ENCODE measurements around the gene TMOD1.

The TMOD1 gene

GRCh38 chr9:97518166-97518908, 16.9 kb downstream of the TMOD1 start:
- no peak for FAIRE-seq

GRCh38 chr9:97518909-97519307, 17.4 kb downstream of the TMOD1 start:
- FAIRE-seq: no peak

- FAIRE-seq: no peak
Observed at GRCh38 chr9:97519441-97519970, 18.0 kb downstream of the TMOD1 start.

GRCh38 chr9:97521576-97522333, 20.3 kb downstream of the TMOD1 start:
- FAIRE-seq: no peak

- FAIRE-seq: no peak
Observed at GRCh38 chr9:97524424-97524823, 23.0 kb downstream of the TMOD1 start.

GRCh38 chr9:97525451-97525850, 24.0 kb downstream of the TMOD1 start:
- no peak for FAIRE-seq

GRCh38 chr9:97526895-97527575, 25.6 kb downstream of the TMOD1 start:
- FAIRE-seq: no peak

GRCh38 chr9:97527626-97528528, 26.4 kb downstream of the TMOD1 start:
- no peak for FAIRE-seq

- FAIRE-seq: no peak
Observed at GRCh38 chr9:97528529-97529230, 27.2 kb downstream of the TMOD1 start.

- FAIRE-seq: no peak
Observed at GRCh38 chr9:97529363-97530076, 28.1 kb downstream of the TMOD1 start.

- no peak for FAIRE-seq
Observed at GRCh38 chr9:97531888-97532376, 30.5 kb downstream of the TMOD1 start.

- no peak for FAIRE-seq
Observed at GRCh38 chr9:97534185-97534584, 32.7 kb downstream of the TMOD1 start.

GRCh38 chr9:97534961-97535594, 33.6 kb downstream of the TMOD1 start:
- FAIRE-seq: no peak

- no peak for FAIRE-seq
Observed at GRCh38 chr9:97535771-97536170, 34.3 kb downstream of the TMOD1 start.

- no peak for FAIRE-seq
Observed at GRCh38 chr9:97536480-97536879, 35.0 kb downstream of the TMOD1 start.

- no peak for FAIRE-seq
Observed at GRCh38 chr9:97543561-97543960, 42.1 kb downstream of the TMOD1 start.

GRCh38 chr9:97545486-97545885, 44.0 kb downstream of the TMOD1 start:
- no peak for FAIRE-seq

- no peak for FAIRE-seq
Observed at GRCh38 chr9:97547098-97547829, 45.8 kb downstream of the TMOD1 start.

GRCh38 chr9:97548379-97548778, 46.9 kb downstream of the TMOD1 start:
- FAIRE-seq: no peak

Measured in endometrium (tissue), 2 donors.